A204.1 (cell line): ENCODE results near the gene CLCNKA.
"Not testable (repeated sequence)": the region's sequence is repeated elsewhere in the genome, so short reads cannot be mapped to it uniquely, and the experiment has no call there.

Experiments used
- FAIRE-seq: peaks from 2 replicates; lab custom pipeline; 2012; peaks lifted over from hg19 to GRCh38; lab: Jason Lieb, UNC

CLCNKA gene

DNA sequence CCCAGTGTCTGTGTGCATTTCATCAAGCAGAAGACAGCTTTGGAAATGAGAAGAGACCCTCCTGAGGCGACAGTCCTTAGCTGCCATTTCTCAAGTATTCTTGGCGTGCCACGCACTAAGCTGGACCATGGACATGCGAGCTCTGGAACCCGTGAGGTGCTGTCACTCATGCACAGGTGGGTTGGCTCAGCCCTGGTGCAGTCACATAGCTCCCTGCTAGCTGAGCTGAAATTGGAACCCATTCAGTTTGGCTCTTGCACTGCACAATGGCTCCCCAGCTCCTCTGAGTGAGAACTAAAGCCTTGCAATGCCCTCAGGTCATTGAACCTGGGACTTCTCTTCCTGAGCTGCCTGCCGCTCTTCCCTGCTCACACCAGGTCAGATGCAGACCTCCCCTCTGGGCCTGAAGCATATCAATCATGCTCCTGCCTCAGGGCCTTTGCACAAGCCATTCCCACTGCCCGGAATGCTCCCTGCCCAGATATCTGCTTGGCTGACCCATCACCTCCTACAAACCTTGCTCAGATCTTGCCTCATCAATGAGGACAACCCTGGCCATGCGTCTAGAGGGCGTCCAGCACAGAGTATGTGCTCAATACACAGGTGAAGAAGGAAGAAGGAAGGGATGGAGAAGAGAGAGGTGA lies 24.1 kb upstream of the CLCNKA start:
- no peak for FAIRE-seq

DNA sequence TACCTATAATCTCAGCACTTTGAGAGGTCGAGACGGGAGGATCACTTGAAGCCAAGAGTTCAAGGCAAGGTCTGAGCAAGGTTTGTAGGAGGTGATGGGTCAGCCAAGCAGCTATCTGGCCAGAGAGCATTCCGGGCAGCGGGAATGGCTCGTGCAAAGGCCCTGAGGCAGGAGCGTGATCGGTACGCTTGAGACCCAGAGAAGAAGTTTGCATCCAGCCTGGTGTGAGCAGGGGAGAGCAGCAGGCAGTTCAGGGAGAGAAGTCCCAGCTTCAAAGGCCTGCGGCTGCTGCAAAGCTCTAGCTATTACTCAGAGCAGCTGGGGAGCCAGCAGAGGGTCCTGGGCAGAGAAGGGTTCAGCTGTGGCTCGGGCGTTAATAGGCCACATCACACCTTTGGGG lies 22.9 kb upstream of the CLCNKA start:
- FAIRE-seq = no peak

GRCh38 chr1:16001274-16001673 lies 20.6 kb upstream of the CLCNKA start:
- FAIRE-seq = not testable (repeated sequence)

GRCh38 chr1:16005597-16005996 lies 16.2 kb upstream of the CLCNKA start:
- FAIRE-seq = no peak

DNA sequence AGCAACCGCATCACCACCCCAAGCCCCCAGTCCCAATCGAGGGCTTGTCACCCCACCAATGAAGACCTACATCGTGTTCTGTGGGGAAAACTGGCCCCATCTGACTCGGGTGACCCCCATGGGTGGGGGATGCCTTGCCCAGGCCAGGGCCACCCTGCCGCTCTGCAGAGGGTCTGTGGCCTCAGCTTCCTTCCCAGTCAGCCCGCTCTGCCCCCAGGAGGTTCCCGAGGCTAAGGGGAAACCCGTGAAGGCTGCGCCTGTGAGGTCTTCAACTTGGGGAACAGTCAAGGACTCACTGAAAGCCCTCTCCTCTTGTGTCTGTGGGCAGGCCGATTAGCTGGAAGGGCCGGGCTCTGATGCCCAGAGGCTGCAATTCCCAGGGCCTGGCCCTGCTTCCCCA lies 15.8 kb upstream of the CLCNKA start:
- FAIRE-seq = no peak

DNA sequence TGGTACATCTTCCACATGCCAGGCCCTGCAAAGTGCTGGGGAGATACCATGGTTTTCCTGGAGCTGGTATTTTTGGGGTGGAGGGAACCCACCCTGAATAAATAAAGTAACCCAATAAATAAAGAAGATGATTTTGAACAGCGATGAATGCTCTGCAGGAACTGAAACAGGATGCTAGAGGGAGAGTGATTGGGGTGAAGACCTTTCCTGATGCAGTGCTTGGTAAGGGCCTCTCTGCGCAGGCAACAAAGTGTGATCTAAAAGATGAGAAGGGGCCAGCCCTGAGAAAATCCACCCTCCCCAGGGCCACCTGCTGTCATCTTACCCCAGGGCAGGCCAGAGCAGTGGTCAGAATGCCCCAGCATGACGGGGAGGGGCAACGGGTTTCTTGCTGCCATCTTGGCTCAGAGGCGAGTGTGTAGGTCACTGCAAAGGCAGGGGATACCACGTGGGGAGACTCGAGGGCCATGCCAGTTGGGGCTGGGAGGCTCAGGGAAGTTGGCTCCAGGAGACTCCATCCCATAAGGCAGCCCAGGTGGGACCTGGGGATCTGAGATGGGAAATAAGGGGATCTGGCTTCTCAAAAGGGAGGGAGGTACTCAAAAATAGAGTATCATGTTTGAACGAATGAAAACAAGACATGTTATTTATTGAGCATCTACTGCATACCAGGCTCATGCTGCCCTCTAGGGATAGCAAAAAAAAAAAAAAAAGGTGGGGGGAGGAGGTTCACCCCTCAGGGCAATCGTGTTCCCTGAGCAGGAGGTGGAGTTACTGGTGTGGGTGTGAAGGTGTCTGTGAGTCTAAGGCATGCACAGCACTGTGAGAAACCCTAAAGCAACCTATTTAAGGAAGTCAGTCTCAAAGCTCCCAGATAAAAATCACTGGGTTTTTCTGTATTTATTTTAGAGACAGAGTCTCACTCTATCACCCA lies 15.0 kb upstream of the CLCNKA start:
- FAIRE-seq = no peak

DNA sequence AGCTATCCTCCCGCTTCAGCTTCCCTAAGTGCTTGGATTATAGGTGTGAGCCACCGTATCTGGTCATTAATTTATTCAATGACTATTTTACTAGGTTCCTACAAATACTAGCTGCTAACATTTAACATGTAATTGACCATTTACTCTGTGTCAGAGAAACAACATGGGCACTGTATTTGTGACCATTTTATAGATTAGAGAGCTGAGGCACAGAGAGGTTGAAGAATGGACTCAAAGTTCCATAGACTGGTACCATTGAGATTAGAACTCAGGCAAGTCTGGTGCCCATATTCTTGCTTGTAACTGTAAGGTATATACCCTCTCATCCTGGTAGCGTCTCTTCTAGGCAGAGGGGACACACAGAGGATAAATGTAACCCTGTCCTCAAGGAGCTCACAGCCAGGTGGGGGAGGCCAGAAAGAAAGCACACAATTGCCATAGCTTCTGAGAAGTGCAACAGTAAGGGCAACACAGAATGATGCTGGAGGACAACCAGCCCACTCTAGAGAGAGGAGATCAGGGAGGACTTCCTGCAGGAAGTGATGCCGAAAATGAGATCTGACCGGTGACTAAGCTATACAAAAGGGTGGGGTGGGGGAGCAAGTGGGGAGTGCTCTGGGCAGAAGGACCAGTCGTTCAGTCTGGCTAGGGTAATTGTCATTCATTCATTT lies 14.0 kb upstream of the CLCNKA start:
- no peak for FAIRE-seq

DNA sequence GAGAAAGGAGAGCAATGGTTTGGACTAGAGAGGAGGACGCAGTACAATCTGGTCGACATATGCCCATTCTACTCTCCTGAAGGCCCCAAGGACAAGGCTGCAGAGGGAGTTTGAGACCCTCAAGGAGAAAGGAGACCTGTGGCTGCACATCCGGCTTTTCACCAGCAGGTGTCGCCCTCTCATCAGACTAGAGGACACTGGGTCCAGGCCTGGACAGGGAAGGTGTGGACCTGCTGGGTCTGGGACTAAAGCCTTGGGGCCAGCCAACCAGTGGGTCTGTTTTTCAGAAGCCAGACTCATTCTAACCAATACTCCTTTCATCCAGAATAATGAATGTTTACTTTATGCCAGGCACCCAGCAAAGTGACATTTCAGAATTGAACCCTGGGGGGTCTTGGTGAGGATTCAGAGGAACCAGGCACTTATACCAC lies 12.8 kb upstream of the CLCNKA start:
- no peak for FAIRE-seq

DNA sequence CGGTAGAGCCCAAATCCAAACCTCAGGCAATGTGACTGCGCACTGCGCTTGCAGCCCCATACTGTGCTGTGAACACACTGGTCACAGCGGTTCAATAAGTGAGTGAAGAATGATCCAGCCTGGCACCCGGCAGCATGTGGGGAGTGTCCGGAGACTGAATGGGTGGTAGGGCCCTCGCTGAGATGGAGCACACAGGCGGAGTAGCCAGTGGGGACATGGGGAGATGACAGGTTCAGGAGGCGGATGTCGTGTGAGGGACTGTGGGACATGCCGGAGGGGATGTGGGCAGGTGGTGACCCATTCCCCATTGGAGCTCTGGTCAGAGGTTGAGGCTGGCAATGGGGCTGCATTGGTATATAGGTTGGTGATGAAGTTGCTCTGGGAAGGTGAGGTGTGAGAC lies 12.2 kb upstream of the CLCNKA start:
- FAIRE-seq = no peak

DNA sequence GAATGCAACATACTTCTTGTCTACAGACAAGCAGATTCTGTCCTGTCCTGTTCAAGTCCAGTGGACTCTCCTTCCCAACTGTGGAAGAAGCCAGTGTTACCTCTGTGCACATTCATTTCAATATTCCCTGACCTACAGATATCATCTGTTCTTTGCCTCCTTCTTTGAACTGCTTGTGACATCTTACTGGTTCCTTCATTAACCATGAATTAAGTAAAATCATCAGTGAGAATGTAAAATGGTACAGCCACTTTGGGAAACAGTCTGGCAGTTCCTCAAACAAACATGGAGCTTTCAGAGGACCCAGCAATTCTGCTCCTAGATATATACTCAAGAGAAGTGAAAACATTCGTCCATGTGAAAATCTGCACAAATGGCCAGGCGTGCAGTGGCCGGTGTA lies 11.0 kb upstream of the CLCNKA start:
- no peak for FAIRE-seq

- no peak for FAIRE-seq
Measured at GRCh38 chr1:16011936-16012589, 9.8 kb upstream of the CLCNKA start.

- FAIRE-seq = no peak
Measured at GRCh38 chr1:16012590-16013219, 9.1 kb upstream of the CLCNKA start.

DNA sequence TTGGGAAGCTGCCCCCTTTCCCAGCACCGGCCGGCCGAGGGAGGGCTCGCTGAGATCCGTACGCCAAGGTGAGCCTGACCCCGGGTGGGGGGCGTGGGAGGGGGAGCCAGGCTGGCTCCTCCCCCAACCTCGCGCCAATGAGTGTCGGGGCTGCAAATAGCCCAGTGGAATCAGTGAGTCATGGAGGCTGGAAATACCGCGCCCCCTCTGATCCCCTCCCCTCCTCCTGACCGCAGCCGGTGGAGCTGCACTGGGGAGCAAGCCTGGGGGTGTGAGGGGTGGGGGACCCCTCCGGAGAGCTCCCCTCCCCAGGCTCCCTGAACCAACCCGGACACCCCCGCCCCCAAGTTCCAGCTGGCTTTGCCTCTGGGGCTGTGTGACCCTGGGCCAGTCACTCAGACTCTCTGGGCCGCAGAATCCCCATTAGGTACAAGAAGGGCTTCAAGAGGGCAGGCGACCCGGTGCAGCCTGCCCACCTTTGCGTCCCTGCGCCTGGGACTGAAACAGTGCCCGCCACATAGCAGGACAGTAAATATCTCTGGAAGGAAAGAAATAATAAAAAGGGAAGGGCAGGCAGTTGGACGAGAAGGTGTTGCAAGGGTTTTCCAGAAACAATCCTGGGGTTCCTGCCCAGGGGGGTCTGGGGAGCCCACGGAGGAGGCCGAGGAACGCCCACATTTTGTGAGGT lies 8.5 kb upstream of the CLCNKA start:
- no peak for FAIRE-seq

DNA sequence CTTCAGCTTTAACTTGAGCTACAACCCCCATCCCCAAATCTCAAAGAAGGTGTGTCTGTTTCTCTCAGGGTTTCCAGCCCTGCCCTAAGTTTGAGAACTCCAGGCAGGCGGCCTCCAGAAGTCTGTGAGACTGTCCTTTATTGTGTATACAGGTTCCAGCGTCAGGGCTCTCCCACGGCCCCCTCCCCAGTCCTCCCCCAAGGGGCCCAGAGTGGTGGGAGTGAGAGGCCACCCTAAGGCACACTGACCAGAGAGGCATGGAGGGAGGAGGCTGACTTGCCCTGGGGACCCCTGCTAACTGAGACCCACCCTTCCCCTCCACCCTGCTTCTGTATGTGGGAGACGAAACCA lies 8.0 kb upstream of the CLCNKA start:
- FAIRE-seq = no peak

DNA sequence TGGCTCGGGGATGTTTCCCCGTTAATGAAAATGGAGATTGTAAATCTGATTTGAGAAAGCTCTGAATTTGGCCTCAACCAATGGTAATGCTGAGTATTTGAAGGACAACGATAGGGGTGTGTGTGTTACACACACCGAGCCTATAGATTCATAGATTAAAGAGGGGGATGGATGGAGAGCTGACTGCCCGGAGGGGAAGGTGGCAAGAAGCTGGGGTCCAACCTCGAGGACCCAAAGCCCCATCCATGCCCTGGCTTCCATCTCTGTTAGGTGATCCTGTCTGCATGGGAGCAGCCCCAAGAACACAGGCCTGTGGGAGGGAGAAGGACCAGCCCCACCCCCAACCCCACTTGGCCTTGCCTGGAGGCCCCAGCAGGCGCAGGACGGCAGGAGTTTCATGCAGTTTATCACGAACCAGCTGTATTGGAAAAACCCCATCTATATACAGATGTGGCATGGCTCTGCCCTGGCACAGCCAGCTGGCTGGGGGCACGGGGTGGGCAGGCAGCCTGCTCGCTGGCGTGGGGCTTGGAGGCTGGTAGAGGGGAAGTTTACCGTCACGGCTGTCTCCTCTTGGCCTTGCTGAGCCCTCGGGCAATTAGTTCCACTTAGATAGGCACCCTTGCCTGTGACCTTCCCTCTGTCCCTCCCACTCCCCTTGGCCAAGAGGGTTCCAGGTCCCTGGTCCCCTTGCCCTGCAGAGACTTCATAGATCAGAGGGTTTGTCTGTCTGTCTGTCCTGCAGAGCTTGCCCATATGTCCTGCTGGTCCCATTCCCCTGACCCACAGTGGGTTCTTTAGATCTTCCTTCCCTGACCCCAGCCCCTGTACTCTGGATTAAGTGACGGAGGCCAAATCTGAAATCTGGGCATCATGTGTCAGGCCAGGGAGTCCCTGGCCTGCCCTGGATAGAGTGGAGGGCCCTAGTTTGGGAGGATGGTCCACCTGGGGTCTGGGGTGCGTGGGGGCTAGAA lies 7.0 kb upstream of the CLCNKA start:
- FAIRE-seq = no peak

DNA sequence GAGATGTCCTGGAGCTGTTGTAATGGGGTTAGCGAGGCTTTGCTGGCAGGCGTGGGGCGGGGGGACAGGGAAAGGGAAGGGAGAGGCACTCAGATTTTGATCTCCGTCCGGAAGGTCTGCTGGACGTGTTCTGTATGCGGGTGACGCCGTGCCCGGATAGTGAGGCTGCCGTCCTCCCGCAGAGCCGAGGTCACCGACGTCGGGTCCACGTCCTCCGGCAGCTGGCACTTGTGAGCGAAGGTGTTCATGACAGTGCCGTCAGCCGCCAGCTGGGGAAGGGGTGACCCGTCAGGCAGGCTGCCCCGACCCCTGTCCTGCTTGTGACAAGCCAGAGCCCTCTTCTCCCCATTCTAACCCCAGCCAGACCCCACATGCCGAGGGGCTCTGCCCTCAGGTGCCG lies 6.3 kb upstream of the CLCNKA start:
- FAIRE-seq = no peak

GRCh38 chr1:16015960-16016901 lies 5.6 kb upstream of the CLCNKA start:
- no peak for FAIRE-seq

- FAIRE-seq = no peak
Measured at GRCh38 chr1:16017076-16017460, 4.8 kb upstream of the CLCNKA start.
